Keratinocyte (primary cell): ENCODE data around the gene RTBDN. TPM values are rescaled to one million over a fixed set of nuclear protein-coding genes. Genes with fewer than 3 reads are reported as not detected.

Experiments
- DNase-seq: peaks from one replicate; pipeline ENCODE4 v3.0.0-alpha.2; 2011; ENCODE audit warnings: low read depth, missing footprints, low spot score
- FAIRE-seq: peaks from 2 replicates; lab custom pipeline; 2011; peaks lifted over from hg19 to GRCh38; lab: Jason Lieb, UNC
- H2AFZ ChIP-seq: 2 replicates; pipeline ENCODE4 v1.6.0; 2012; ENCODE audit warnings: low read length, control low read depth, inconsistent platforms; ENCODE audit not compliant: control insufficient read depth
- H3K27ac ChIP-seq: 2 replicates; pipeline ENCODE4 v1.5.1; 2011; ENCODE audit warnings: low read length; ENCODE audit not compliant: control insufficient read depth, insufficient read depth
- H3K27me3 ChIP-seq: 3 replicates; pipeline ENCODE4 v1.6.0; 2011; ENCODE audit warnings: low read length; ENCODE audit not compliant: control insufficient read depth, insufficient read depth; ENCODE audit errors: extremely low read depth
- H3K36me3 ChIP-seq, 2 experiments: 2 replicates in 1 of 2; 3 replicates in 1 of 2; pipeline ENCODE4 v1.5.1; 2011; ENCODE audit warnings: low read length in 2 of 2, mild to moderate bottlenecking in 1 of 2; ENCODE audit not compliant: control insufficient read depth in 2 of 2, insufficient read depth in 2 of 2; ENCODE audit errors: extremely low read depth in 1 of 2
- H3K4me1 ChIP-seq: 3 replicates; pipeline ENCODE4 v1.5.1; 2011; ENCODE audit warnings: low read length; ENCODE audit not compliant: control insufficient read depth, insufficient read depth; ENCODE audit errors: extremely low read depth
- H3K4me2 ChIP-seq: 3 replicates; pipeline ENCODE4 v1.6.0; 2011; ENCODE audit warnings: low read depth, low read length; ENCODE audit not compliant: control insufficient read depth, insufficient read depth; ENCODE audit errors: extremely low read depth
- H3K4me3 ChIP-seq, 3 experiments: fragments of 200-600 bp in 1 of 3; sonication (generic) in 1 of 3; 2 replicates in 2 of 3; 3 replicates in 1 of 3; pipeline ENCODE4 v1.5.1; 2011 to 2016; ENCODE audit warnings: low read length in 3 of 3, mild to moderate bottlenecking in 3 of 3, control low read depth in 2 of 3, inconsistent platforms in 1 of 3, low read depth in 1 of 3, mixed read lengths in 1 of 3, mixed run types in 1 of 3, moderate library complexity in 1 of 3; ENCODE audit not compliant: control insufficient read depth in 2 of 3, insufficient read depth in 2 of 3; ENCODE audit errors: extremely low read depth in 1 of 3
- H3K79me2 ChIP-seq: 2 replicates; pipeline ENCODE4 v1.6.0; 2012; ENCODE audit warnings: low read length; ENCODE audit not compliant: control insufficient read depth, insufficient read depth
- H3K9ac ChIP-seq: 3 replicates; pipeline ENCODE4 v1.6.0; 2011; ENCODE audit warnings: low read length; ENCODE audit not compliant: control insufficient read depth, insufficient read depth; ENCODE audit errors: extremely low read depth
- H3K9me1 ChIP-seq: 3 replicates; pipeline ENCODE4 v1.6.0; 2011; ENCODE audit warnings: low read length; ENCODE audit not compliant: control insufficient read depth, insufficient read depth; ENCODE audit errors: extremely low read depth
- H3K9me3 ChIP-seq: 2 replicates; pipeline ENCODE4 v1.5.1; 2012; ENCODE audit warnings: low read depth, low read length; ENCODE audit not compliant: control insufficient read depth
- H4K20me1 ChIP-seq: 3 replicates; pipeline ENCODE4 v1.6.0; 2011; ENCODE audit warnings: low read length; ENCODE audit not compliant: control insufficient read depth, insufficient read depth; ENCODE audit errors: extremely low read depth
- EZH2 ChIP-seq: IDR thresholded peaks from one replicate; pipeline ENCODE4 v1.6.1; 2012; ENCODE audit warnings: inconsistent platforms, mild to moderate bottlenecking, low read length, moderate library complexity
- dilution Hi-C: fragments of 300-500 bp; cut with MboI; formaldehyde crosslinking; loops from one replicate; pipeline ENCODE4 v1.7.0; 2020; ENCODE audit warnings: low sequenced_read_pairs; ENCODE audit not compliant: extremely low pct_ligation_motif_present
- polyA plus RNA-seq, 5 experiments: library from polyadenylated mRNA; depleted of rRNA in 3 of 5; stranded (reverse) in 3 of 5; stranded (forward) in 1 of 5; unstranded in 1 of 5; fragments of >200 nt; gene quantifications; 1 replicate in 1 of 5; 2 replicates in 3 of 5; 3 replicates in 1 of 5; pipeline versions ENCODE4 v1.2.1 to v1.2.3, GENCODE V29; 2011 to 2012; ENCODE audit warnings: missing spikeins in 2 of 5, low read depth in 1 of 5, low replicate concordance in 1 of 5
- TF ChIP-seq, protein P1 (sequence below), 3 experiments: IDR thresholded peaks in 1 of 3; conservative IDR thresholded peaks in 1 of 3; optimal IDR thresholded peaks in 1 of 3; 2 replicates in 2 of 3; 3 replicates in 1 of 3; pipeline versions ENCODE3 to v1.5.1; 2011; ENCODE audit warnings: low read length in 3 of 3, mild to moderate bottlenecking in 3 of 3, moderate library complexity in 2 of 3, control low read depth in 1 of 3, inconsistent platforms in 1 of 3; ENCODE audit not compliant: insufficient read depth in 2 of 3; ENCODE audit errors: extremely low read depth in 1 of 3

Gene RTBDN
- polyA plus RNA-seq, 1 donor (not counting 4 experiments of a cell fraction or from before 2014, with no cell fraction given): not detected

DNA sequence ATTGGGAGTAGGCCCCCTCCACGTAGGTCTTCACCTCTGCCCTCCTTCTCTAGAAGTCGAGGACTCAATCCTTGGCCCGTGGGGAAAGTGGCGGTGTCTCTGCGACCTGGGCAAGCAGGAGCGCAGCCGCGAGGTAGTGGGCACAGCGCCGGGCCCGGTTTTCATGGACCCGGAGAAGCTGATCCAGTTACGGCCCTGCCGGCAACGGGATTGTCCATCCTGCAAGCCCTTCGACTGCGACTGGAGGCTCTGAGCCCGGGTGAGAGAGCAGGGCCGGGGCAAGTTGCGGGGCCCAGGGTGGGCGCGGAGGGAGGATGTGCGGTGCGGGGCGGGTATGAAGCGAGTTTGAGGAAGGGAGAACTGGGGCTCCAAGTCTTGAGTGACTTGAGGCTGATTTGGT is 30.3 kb downstream of the RTBDN start:
- peaks cover 2 to 9% of the 10 kb centered on the region in 2 experiments for H3K36me3 ChIP-seq
- no peak overlapping the region for H2AFZ ChIP-seq
- peaks cover 19% of the 10 kb centered on the region for H3K79me2 ChIP-seq
- H3K9me3 ChIP-seq: no peaks in the 10 kb centered on the region
- H3K27me3 ChIP-seq: no peaks in the 10 kb centered on the region
- H4K20me1 ChIP-seq: no peaks in the 10 kb centered on the region
- H3K4me1 ChIP-seq: peaks cover 32% of the 10 kb centered on the region
- H3K4me2 ChIP-seq: no peak overlapping the region
- dilution Hi-C loops: no loop called here
- H3K27ac ChIP-seq: no peak overlapping the region
- no peaks in the 10 kb centered on the region for H3K9me1 ChIP-seq
- FAIRE-seq: no peak
- no peak overlapping the region for H3K4me3 ChIP-seq
- no peak for TF ChIP-seq EZH2
- TF ChIP-seq, protein P1, sequence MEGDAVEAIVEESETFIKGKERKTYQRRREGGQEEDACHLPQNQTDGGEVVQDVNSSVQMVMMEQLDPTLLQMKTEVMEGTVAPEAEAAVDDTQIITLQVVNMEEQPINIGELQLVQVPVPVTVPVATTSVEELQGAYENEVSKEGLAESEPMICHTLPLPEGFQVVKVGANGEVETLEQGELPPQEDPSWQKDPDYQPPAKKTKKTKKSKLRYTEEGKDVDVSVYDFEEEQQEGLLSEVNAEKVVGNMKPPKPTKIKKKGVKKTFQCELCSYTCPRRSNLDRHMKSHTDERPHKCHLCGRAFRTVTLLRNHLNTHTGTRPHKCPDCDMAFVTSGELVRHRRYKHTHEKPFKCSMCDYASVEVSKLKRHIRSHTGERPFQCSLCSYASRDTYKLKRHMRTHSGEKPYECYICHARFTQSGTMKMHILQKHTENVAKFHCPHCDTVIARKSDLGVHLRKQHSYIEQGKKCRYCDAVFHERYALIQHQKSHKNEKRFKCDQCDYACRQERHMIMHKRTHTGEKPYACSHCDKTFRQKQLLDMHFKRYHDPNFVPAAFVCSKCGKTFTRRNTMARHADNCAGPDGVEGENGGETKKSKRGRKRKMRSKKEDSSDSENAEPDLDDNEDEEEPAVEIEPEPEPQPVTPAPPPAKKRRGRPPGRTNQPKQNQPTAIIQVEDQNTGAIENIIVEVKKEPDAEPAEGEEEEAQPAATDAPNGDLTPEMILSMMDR (optimal IDR thresholded peaks at IDR 0.05 in 1 of 3, IDR thresholded peaks at IDR 0.05 in 1 of 3, conservative IDR thresholded peaks at IDR 0.05 in 1 of 3; ENCODE audit: extremely low read depth in 1 of 3, insufficient read depth in 2 of 3, low read length in 3 of 3): no peak
- no peak for DNase-seq
- no peak overlapping the region for H3K9ac ChIP-seq

DNA sequence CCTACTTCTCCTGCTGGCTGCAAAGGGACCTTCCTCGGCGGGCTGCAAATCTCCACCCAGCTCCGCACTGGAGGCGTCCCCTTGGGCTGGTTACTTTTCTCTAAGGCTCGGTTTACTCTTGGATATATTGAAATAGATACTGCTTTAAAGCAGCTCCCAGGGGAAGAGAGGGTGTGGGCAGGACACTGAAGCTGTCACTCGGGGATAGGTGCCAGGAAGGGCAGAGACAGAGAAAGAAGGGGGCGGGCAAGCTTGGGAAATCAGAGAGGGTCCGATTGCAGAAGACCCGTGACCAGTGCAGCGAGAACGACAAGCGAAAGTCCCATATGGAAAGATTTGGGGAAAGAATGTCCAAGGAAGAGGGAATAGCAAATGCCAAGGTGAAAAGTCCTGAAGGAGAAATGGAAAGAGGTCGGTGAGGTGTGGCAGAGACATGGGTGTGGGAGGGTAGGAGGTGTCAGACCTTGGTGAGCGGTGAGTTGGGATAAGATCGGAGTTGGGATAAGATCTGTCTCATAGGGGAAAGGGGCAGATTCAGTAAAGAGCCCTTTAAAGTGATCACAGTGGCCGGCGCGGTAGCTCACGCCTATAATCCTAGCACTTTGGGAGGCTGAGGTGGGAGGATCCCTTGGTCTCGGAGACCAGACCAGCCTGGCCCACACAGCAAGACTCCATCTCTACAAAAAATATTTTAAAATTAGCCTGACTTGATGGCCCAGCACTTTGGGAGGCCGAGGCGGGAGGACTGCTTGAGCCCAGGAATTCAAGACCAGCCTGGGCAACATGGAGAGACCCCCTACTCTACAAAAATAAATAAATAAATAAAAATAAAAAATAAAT is 31.9 kb downstream of the RTBDN start:
- H3K9me3 ChIP-seq: no peaks in the 10 kb centered on the region
- peak overlapping the region; percentile 89 for H3K9ac ChIP-seq
- H3K27ac ChIP-seq: no peak overlapping the region
- H3K9me1 ChIP-seq: no peaks in the 10 kb centered on the region
- H3K27me3 ChIP-seq: no peaks in the 10 kb centered on the region
- no peak for FAIRE-seq
- no peaks in the 10 kb centered on the region for H4K20me1 ChIP-seq
- dilution Hi-C loops: no loop called here
- peak overlapping the region; percentile 94 for H3K4me2 ChIP-seq
- no peak for DNase-seq
- H3K79me2 ChIP-seq: peaks cover 19% of the 10 kb centered on the region
- H3K4me3 ChIP-seq: peak overlapping the region; percentile 87 to 95 (median 92)
- peak overlapping the region; percentile 93 for H2AFZ ChIP-seq
- TF ChIP-seq EZH2: no peak
- TF ChIP-seq, protein P1 (optimal IDR thresholded peaks at IDR 0.05 in 1 of 3, IDR thresholded peaks at IDR 0.05 in 1 of 3, conservative IDR thresholded peaks at IDR 0.05 in 1 of 3; ENCODE audit: extremely low read depth in 1 of 3, insufficient read depth in 2 of 3, low read length in 3 of 3): no peak
- peaks cover 4 to 9% of the 10 kb centered on the region in 2 experiments for H3K36me3 ChIP-seq
- peaks cover 32% of the 10 kb centered on the region for H3K4me1 ChIP-seq
